Panc1 (cell line): Measurements from ENCODE around the gene TAOK1. TPM values are rescaled to one million over a fixed set of nuclear protein-coding genes. Genes with fewer than 3 reads are reported as not detected.

Experiments used
- ATAC-seq: fragments of 200-7000 bp; cut with Tn5 transposase; 2 replicates; pipeline ENCODE4 v1.9.1; 2020; ENCODE audit warnings: mild to moderate bottlenecking, moderate library complexity
- BruUV-seq: library from RNA; stranded (reverse); fragments of 400-500 nt; replicated peaks from 2 replicates; lab custom pipeline; 2021; lab: Mats Ljungman, UMichigan
- CTCF ChIA-PET: fragments of 300-600 bp; sonication (Branson Sonifier 250); formaldehyde crosslinking; loops from one replicate; lab custom pipeline; 2022; ENCODE audit warnings: antibody characterized with exemption; lab: Charles Lee
- POLR2A ChIA-PET: fragments of 300-600 bp; sonication (Branson Sonifier 250); formaldehyde crosslinking; loops from one replicate; lab custom pipeline; 2022; ENCODE audit warnings: antibody characterized with exemption; lab: Charles Lee
- DNase-seq: peaks from one replicate; pipeline ENCODE4 v3.0.0-alpha.2; 2010; ENCODE audit warnings: low read depth, low spot score
- H3K27ac ChIP-seq: 2 replicates; pipeline ENCODE4 v1.5.1; 2011; ENCODE audit warnings: mild to moderate bottlenecking, low read length, inconsistent platforms
- H3K27me3 ChIP-seq: fragments of 200-500 bp; sonication (Bioruptor generic); 2 replicates; pipeline ENCODE4 v1.6.0; 2014; ENCODE audit warnings: low read length, inconsistent platforms; ENCODE audit not compliant: control insufficient read depth, insufficient read depth
- H3K36me3 ChIP-seq: fragments of 200-500 bp; sonication (Bioruptor generic); 2 replicates; pipeline ENCODE4 v1.5.1; 2014; ENCODE audit warnings: inconsistent platforms, mild to moderate bottlenecking, low read length, moderate library complexity; ENCODE audit not compliant: control insufficient read depth, insufficient read depth
- H3K4me1 ChIP-seq: 2 replicates; pipeline ENCODE4 v1.5.1; 2011; ENCODE audit warnings: inconsistent platforms, mild to moderate bottlenecking, low read length, moderate library complexity; ENCODE audit not compliant: control insufficient read depth, insufficient read depth
- H3K4me3 ChIP-seq, 2 experiments: 2 replicates each; pipeline ENCODE4 v1.5.1; 2011 to 2012; ENCODE audit warnings: low read depth in 2 of 2, low read length in 2 of 2, mild to moderate bottlenecking in 2 of 2, inconsistent platforms in 1 of 2, moderate library complexity in 1 of 2
- H3K9me3 ChIP-seq: fragments of 200-500 bp; sonication (Bioruptor generic); 2 replicates; pipeline ENCODE4 v1.5.1; 2014; ENCODE audit warnings: low read depth, mild to moderate bottlenecking, inconsistent platforms, low read length, moderate library complexity; ENCODE audit not compliant: control insufficient read depth, insufficient read depth
- POLR2AphosphoS5 ChIP-seq: IDR thresholded peaks from 2 replicates; pipeline ENCODE4 v1.6.1; 2012; ENCODE audit warnings: mild to moderate bottlenecking, low read depth, low read length, moderate library complexity
- REST ChIP-seq, 2 experiments: IDR thresholded peaks; 2 replicates each; pipeline ENCODE4 v1.6.1; 2011 to 2012; ENCODE audit warnings: low read depth in 2 of 2, control low read depth in 1 of 2, low read length in 1 of 2, mild to moderate bottlenecking in 1 of 2, moderate library complexity in 1 of 2; ENCODE audit not compliant: insufficient read depth in 1 of 2
- SIN3A ChIP-seq: IDR thresholded peaks from 2 replicates; pipeline ENCODE4 v1.6.1; 2012; ENCODE audit warnings: low read depth, mild to moderate bottlenecking, low read length, moderate library complexity, borderline replicate concordance; ENCODE audit not compliant: insufficient read depth
- TCF7L2 ChIP-seq: IDR thresholded peaks from 2 replicates; pipeline ENCODE4 v1.6.1; 2011; ENCODE audit warnings: mild to moderate bottlenecking, low read depth, low read length, inconsistent platforms
- in situ Hi-C: cut with HindIII; loops from 2 replicates; pipeline ENCODE4 v1.10.0; 2016; ENCODE audit warnings: low sequenced_read_pairs, low pct_unique_long_range_greater_than_20kb
- intact Hi-C: fragments of 100-400 bp; cut with micrococcal nuclease; formaldehyde crosslinking; loops from one replicate; pipeline ENCODE4 v1.10.0; 2022; ENCODE audit not compliant: unreplicated experiment
- total RNA-seq: library from RNA; stranded (reverse); gene quantifications from one replicate; pipeline ENCODE4 v1.2.1, GENCODE V29; 2021; ENCODE audit not compliant: unreplicated experiment
- TF ChIP-seq, protein P1 (sequence below): fragments of 450-650 bp; IDR thresholded peaks from 2 replicates; pipeline ENCODE4 v1.5.1; 2017; ENCODE audit warnings: mild to moderate bottlenecking

The TAOK1 gene
- total RNA-seq, 1 experiment from 2014 or later, result 111 TPM

DNA sequence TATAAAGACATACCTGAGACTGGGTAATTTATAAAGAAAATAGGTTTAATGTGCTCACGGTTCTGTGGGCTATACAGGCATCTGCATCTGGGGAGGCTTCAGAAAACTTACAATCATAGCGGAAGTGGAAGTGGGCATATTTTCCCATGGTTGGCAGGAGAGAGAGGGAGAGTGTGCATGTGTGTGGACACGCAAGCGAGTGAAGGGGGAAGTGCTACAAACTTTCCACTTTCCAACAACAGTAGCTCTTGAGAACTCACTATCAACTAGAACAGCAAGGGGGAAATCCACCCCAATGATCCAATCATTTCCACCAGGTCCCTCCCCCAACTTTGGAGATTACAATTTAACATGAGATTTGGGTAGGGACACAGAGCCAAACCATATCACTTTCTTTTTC, 11.1 kb downstream of the TAOK1 start:
- TF ChIP-seq TCF7L2 (no peak), POLR2AphosphoS5 (no peak)
- ChIA-PET POLR2A (interaction anchor here (0.9 kb wide), 1 partner anchor 11 kb away, joined by 4 read pairs; no protein-coding TSS in a partner anchor), CTCF (no interaction called here)
- TSS peak; percentile 18 for BruUV-seq
- H3K4me1 ChIP-seq, result no peaks in the 10 kb centered on the region
- peaks cover 2% of the 10 kb centered on the region; the same call in 1 of the 2 replicates for H3K36me3 ChIP-seq
- intact Hi-C loops (no loop called here), in situ Hi-C loops (no loop called here)
- H3K4me3 ChIP-seq, result no peak overlapping the region
- no peak overlapping the region for H3K27ac ChIP-seq
- H3K9me3 ChIP-seq, result no peaks in the 10 kb centered on the region
- no peaks in the 10 kb centered on the region for H3K27me3 ChIP-seq
- no peak for DNase-seq
- no peak for ATAC-seq

DNA sequence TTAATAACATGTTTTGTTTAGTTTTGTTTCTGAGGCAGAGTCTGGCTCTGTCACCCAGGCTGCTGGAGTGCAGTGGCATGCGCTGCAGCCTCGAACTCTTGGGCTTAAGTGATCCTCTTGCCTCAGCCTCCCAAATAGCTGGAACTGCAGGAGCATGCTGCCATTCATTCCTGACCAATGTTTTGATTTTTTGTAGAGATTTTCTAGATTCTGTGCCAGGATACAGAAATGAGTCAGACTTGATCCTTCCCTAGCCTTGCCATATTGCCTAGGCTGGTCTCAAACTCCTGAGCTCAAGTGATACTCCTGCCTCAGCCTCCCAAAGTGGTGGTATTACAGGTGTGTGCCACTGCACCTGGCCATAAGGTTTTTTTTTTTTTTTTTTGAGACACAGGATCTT, 17.7 kb downstream of the TAOK1 start:
- intact Hi-C loops, result no loop called here

More for the DNA sequence above, 17.7 kb downstream of the TAOK1 start:
- Histone ChIP-seq H3K4me1 (peaks cover 3% of the 10 kb centered on the region), H3K4me3 (no peak overlapping the region), H3K27ac (no peak overlapping the region), H3K27me3 (no peaks in the 10 kb centered on the region), H3K9me3 (no peaks in the 10 kb centered on the region), H3K36me3 (no peaks in the 10 kb centered on the region)
- no peak for ATAC-seq
- no TSS peak for BruUV-seq
- in situ Hi-C loops, result no loop called here
- TF ChIP-seq SIN3A (no peak), TCF7L2 (no peak), POLR2AphosphoS5 (no peak), REST (IDR thresholded peaks at IDR 0.05; ENCODE audit: insufficient read depth in 1 of 2, low read depth in 2 of 2, low read length in 1 of 2) (no peak)
- TF ChIP-seq, protein P1, sequence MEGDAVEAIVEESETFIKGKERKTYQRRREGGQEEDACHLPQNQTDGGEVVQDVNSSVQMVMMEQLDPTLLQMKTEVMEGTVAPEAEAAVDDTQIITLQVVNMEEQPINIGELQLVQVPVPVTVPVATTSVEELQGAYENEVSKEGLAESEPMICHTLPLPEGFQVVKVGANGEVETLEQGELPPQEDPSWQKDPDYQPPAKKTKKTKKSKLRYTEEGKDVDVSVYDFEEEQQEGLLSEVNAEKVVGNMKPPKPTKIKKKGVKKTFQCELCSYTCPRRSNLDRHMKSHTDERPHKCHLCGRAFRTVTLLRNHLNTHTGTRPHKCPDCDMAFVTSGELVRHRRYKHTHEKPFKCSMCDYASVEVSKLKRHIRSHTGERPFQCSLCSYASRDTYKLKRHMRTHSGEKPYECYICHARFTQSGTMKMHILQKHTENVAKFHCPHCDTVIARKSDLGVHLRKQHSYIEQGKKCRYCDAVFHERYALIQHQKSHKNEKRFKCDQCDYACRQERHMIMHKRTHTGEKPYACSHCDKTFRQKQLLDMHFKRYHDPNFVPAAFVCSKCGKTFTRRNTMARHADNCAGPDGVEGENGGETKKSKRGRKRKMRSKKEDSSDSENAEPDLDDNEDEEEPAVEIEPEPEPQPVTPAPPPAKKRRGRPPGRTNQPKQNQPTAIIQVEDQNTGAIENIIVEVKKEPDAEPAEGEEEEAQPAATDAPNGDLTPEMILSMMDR, result no peak
- CTCF ChIA-PET, result interaction anchor here (0.7 kb wide), 1 partner anchor 106 kb away, joined by 4 read pairs; no protein-coding TSS in a partner anchor
- no peak for DNase-seq
- POLR2A ChIA-PET, result no interaction called here
